ENCODE measurements around the gene ARL4C.

Gene ARL4C

GRCh38 chr2:234444893-234445292 lies 52.0 kb downstream of the ARL4C start:
- DNase-seq, result no peak

- DNase-seq, result no peak
Observed at GRCh38 chr2:234444242-234444730, 52.6 kb downstream of the ARL4C start.

Data from NCI-H2171 (cell line).